Panc1 (cell line): Measurements from ENCODE around the gene CCDC61.

Source experiments
- POLR2AphosphoS5 ChIP-seq: IDR thresholded peaks from 2 replicates; pipeline ENCODE4 v1.6.1; 2012; ENCODE audit warnings: mild to moderate bottlenecking, low read depth, low read length, moderate library complexity
- REST ChIP-seq, 2 experiments: IDR thresholded peaks; 2 replicates each; pipeline ENCODE4 v1.6.1; 2011 to 2012; ENCODE audit warnings: low read depth in 2 of 2, control low read depth in 1 of 2, low read length in 1 of 2, mild to moderate bottlenecking in 1 of 2, moderate library complexity in 1 of 2; ENCODE audit not compliant: insufficient read depth in 1 of 2
- SIN3A ChIP-seq: IDR thresholded peaks from 2 replicates; pipeline ENCODE4 v1.6.1; 2012; ENCODE audit warnings: low read depth, mild to moderate bottlenecking, low read length, moderate library complexity, borderline replicate concordance; ENCODE audit not compliant: insufficient read depth
- TCF7L2 ChIP-seq: IDR thresholded peaks from 2 replicates; pipeline ENCODE4 v1.6.1; 2011; ENCODE audit warnings: mild to moderate bottlenecking, low read depth, low read length, inconsistent platforms
- TF ChIP-seq, protein P1 (sequence below): fragments of 450-650 bp; IDR thresholded peaks from 2 replicates; pipeline ENCODE4 v1.5.1; 2017; ENCODE audit warnings: mild to moderate bottlenecking

- TF ChIP-seq, protein P1, sequence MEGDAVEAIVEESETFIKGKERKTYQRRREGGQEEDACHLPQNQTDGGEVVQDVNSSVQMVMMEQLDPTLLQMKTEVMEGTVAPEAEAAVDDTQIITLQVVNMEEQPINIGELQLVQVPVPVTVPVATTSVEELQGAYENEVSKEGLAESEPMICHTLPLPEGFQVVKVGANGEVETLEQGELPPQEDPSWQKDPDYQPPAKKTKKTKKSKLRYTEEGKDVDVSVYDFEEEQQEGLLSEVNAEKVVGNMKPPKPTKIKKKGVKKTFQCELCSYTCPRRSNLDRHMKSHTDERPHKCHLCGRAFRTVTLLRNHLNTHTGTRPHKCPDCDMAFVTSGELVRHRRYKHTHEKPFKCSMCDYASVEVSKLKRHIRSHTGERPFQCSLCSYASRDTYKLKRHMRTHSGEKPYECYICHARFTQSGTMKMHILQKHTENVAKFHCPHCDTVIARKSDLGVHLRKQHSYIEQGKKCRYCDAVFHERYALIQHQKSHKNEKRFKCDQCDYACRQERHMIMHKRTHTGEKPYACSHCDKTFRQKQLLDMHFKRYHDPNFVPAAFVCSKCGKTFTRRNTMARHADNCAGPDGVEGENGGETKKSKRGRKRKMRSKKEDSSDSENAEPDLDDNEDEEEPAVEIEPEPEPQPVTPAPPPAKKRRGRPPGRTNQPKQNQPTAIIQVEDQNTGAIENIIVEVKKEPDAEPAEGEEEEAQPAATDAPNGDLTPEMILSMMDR, result no peak
- no peak for TF ChIP-seq POLR2AphosphoS5
- TF ChIP-seq TCF7L2, result no peak
- TF ChIP-seq REST (IDR thresholded peaks at IDR 0.05; ENCODE audit: insufficient read depth in 1 of 2, low read depth in 2 of 2, low read length in 1 of 2), result no peak
- no peak for TF ChIP-seq SIN3A
These were observed 36.9 kb upstream of the CCDC61 start for GRCh38 chr19:45958320-45958719.
